DMS114 treated with DMSO at 0.1 percent for 48 hours (cell line): ENCODE results near the gene LRRC47.
"Not testable (repeated sequence)": the region's sequence is repeated elsewhere in the genome, so short reads cannot be mapped to it uniquely, and the experiment has no call there.

Source experiments
- DNase-seq: peaks from one replicate; lab custom pipeline; 2025; ENCODE audit not compliant: unreplicated experiment; lab: John Stamatoyannopoulos, UW

Gene LRRC47

DNA sequence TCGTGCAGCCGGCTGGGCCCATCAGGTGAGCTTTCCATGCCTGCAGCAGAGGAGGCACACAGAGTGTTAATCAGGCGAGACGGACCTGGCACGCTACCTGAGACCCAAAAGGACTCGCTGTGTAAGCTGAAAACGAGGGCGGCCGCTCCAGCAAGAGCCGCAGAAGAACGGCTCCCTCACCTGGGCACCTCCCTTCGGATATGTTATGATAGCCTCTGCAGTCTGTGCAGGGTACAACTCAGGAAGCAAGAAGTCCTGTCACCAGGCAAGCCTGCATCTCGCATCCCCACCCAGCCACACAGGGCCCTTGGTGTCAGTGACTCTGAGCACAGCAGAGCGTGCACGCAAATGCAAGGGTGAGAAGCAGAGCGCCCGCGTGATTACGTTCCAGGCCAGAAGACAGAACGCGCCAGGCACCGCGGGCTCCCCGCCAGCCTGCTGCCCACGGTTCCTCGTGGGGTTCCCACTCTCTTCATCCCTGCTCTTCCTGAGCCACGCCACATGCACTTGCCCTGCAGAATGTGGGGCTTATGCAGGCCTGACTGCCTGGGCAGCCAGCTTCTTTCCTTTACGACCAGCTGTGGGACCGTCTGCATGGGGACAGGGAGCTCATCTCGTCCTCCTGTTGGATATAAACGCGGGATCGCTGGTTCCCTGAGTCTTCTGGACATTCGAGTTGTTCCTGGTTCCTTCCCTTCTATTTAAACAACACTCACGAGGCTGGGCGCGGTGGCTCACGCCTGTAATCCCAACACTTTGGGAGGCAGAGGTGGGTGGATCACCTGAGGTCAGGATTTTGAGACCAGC, 20.2 kb upstream of the LRRC47 start:
- no peak for DNase-seq

DNA sequence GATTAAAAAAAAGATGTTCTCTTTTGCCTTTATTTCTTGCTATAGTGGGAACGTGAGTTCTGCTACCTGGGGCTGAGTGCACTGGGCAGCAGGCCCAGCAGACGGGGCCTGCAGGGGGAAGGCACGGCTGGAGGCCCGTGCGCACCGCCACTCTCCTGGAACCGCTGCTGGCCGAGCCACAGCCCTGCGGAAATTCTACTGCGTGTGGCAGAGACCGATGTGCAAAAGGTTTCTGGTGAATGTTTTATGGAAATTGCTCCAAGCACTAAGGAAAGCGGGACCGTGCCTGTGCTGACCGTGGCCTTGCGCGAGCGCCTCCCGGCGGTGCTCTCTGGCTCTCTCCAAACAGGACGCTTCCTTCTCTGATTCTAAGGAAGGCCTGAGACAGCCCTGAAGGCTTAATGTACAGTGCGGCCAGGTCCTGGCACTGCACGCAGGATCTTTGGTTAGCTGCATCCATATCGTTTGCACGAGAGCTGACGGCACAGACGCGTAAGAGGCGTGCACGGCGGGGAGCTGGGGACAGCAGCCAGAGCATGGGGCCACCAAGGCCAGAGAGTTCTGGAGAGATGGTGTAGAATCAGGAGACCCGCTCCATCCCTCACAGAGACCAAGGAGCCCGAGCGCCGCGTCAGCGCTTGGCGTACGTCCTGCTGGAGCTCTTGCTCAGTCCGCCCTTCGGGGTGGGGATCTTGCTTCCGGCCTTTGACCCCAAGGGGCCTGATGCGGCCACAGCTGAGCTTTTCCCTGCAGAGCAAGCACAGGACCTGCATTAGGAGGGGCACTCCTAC, 18.7 kb upstream of the LRRC47 start:
- DNase-seq: no peak

DNA sequence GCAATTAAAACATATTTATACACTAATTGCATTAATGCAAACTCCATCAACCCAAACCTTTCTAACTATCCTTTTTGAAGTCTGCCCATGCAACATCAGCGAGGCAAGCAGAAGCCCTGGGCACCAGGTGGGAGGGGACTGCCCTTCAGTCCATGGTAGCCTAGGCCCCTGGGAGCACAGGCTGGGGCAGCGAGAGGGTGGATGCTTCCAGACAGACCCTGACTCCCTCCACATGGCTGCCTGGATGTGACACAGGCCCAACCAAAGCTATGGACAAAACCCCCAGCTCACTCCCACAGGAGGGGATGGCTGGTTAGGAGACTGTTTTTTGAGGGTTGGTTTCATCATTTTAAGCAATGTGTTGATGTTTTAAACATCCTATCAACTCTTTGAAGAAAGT, 17.8 kb upstream of the LRRC47 start:
- no peak for DNase-seq

DNA sequence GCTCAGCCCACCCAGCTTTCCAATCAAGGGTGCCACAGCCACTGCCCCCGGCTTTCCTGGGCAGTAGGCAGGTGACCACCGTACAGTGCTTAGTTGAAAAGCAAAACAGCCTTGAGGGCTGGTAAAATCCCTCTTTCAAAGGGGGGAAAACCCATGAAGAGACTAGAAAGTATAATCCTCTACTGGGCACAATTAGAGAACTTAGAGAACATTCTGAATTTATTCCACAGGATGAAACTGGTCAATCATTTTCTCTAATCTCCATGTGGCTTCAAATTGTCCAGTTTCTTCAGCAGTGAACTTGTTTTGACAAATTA, 15.3 kb upstream of the LRRC47 start:
- DNase-seq: no peak

DNA sequence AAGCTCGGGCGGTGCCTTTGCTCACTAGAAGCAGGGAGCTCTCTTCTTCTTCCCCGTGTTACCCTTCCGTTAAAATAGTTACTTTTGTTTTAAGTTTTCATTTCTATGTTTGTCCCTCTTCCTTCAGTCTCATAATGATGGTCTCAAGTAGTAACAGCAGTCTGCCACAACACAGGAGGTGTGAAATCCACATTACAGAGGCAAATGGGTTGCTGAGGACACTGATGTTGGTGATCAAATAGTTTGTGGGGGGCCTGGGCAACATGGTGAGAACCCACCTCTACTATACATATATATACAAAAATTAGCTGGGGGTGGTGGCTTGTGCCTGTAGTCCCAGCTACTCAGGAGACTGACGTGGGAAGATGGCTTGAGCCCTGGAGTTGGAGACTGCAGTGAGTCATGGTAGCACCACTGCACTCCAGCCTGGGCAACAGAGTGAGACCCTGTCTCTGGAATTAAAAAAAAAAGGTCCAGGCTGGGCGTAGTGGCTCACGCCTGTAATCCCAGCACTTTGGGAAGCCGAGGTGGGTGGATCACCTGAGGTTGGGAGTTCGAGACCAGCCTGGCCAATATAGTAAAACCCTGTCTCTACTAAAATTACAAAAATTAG, 14.0 kb upstream of the LRRC47 start:
- not testable (repeated sequence) for DNase-seq

DNA sequence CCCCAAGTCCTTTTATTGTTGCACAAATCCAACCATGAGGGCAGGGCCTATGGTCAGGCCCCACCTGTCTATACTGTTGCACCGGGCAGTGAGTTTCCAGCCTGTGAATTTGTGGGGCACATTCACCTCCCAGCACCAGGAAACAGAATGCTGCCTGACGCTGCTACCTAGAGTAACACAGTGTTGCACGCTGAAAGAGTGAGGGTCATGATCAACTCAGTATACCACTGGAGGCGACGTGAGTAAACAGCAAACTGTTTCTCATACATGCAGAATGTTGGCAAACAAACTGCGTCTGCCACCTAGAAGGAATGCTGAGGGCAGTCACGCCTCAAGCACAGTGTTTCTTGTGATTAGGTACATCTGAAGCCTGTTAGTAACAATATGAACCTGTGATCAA, 13.4 kb upstream of the LRRC47 start:
- DNase-seq: no peak

DNA sequence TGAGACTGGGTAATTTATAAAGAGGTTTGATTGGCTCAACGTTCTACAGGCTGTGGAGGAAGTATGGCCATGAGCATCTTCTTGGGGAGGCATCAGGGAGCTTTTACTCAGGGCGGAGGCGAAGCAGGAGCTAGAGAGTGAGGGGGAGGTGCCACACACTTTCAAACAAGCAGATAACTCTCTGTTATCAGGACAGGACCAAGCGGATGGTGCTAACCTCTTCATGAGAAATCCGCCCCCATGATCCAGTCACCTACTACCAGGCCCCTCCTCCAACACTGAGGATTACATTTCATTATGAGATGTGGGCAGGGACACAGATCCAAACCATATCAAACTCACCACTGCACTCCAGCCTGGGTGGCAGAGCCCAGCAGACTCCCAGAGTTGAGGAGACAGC, 11.5 kb upstream of the LRRC47 start:
- DNase-seq: no peak

DNA sequence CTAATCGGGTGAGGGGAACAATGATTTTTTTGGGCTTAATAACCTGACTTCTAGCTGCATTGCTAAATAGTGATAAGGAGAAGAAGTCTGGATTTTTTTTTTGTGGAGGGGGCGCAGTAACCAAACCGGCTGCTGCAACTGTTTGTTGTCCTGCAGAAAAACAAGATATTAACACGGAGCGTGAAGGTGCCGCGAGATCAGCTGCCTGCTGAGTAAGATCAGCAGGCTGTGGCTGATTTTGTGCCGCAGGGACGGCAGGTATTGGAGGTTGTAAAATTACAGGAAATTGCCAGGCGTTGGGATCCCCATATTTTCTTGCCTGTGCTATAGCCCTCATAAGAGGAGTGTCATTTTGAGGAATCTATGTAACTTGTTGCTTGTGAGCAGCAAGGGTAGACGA, 8.7 kb upstream of the LRRC47 start:
- DNase-seq: no peak

DNA sequence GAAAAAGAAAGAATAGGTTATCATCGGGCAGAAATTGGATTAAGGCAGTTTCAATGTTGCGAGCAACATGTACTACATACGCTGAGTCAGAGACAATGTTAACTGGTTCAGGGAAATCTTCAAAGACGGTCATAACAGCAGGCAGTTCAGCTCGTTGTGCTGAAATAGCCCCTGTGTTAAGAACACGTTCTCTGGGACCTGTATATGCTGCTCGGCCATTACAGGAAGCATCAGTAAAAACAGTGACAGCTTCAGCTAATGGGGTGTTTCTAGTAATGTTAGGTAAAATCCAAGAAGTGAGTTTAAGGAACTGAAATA, 8.3 kb upstream of the LRRC47 start:
- not testable (repeated sequence) for DNase-seq

DNA sequence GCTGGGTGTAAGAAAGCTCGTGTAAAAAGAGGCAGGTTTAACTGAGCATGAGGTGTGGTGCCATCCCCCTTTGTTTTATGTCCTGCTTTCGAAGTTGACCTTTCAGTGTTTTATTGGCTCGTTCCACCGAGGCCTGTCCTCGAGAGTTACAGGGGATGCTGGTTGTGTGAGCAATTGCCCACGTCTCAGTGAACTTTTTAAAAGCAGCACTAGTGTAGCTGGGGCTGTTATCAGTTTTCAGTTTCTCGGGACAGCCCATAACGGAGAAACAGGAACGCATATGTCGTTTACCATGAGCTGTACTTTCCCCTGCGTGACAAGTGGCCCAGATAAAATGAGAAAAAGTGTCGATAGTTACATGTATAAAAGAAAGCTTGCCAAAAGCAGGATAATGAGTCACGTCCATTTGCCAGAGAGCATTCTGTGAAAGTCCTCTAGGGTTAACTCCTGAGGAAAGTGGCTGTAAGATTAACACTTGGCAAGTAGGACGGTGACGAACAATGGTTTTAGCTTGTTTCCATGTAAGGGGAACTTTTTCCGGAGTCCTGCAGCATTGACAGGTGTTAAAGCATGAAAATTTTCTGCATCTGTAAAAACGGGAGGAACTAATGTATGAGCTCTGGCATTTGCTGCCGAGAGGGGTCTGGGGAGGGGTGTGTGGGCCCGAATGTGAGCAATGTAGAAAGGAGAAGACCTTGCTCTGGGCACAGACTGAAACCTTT, 7.8 kb upstream of the LRRC47 start:
- no peak for DNase-seq

DNA sequence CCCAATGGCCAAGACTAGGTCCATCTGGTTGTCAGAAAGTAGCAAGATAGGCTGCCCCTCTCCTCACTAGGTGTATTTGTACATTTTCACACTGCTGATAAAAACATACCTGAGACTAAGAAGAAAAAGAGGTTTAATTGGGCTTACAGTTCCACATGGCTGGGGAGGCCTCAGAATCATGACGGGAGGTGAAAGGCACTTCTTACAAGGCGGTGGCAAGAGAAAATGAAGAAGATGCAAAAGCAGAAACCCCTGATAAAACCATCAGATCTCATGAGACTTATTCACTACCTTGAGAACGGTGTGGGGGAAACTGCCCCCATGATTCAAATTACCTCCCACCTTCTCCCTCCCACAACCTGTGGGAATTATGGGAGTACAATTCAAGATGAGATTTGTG, 4.5 kb upstream of the LRRC47 start:
- DNase-seq: not testable (repeated sequence)

DNA sequence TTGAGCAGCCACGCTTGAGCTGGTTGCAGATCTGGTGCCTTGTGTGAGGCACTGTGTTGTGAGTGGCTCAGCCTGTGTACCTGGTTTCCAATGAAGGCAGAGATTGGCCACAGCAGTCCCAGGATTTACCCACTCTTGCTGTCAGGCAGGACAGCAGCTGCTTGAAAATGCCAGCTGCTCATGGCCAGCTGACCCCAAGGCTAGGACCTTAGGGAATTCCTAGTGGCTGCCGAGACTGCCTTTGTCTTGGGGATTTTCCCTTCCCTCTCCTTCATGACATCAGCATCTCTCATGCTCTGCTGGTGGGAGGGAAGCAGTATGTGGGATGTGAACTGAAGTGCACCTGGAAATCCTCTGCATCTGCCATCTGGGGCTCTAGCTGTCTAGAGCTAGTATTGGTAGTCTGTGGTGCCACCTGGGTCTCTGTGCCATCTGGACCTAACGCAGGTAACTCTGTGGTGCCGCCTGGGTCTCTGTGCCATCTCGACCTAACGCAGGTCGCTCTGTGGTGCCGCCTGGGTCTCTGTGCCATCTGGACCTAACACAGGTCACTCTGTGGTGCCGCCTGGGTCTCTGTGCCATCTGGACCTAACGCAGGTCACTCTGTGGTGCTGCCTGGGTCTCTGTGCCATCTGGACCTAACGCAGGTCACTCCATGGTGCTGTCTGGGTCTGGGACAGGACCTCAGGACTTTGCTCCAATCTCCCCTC, 3.8 kb upstream of the LRRC47 start:
- DNase-seq: no peak

DNA sequence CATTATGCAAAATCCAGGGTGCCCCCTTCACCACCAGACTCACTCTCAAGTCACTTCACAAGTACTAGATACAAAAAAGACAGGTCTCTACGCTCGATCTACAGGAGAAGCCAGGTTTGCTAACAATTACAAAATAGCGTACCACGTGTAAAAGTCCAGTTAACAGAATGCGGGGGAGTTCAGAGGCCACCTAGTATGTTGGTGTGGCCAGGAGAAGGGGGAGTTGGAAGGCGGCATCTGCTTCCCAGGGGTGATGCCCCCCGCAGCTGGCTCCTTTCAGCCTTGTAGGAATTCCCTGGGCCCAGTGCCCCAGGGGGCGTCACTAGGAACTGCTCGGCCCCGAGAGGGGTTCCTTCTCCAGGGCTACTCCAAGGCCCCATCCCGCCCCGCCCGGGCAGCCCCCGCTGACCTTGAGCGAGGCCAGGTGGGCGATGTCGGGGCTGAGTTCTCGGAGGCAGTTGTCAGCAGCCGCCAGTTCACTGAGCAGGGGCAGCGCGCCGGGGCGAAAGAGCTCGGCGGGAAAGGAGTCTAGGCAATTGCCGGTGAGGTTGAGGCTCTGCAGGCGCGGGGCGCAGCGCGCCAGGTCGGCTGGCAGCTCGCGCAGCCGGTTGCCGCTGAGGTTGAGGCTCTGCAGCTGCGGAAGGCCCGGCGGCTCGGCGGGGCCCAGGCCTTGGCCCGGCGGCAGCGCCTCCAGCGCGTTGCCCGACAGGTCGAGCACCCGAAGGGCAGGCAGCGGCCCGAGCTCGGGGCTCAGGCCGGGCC, 664 bp downstream of the LRRC47 start:
- DNase-seq: no peak

DNA sequence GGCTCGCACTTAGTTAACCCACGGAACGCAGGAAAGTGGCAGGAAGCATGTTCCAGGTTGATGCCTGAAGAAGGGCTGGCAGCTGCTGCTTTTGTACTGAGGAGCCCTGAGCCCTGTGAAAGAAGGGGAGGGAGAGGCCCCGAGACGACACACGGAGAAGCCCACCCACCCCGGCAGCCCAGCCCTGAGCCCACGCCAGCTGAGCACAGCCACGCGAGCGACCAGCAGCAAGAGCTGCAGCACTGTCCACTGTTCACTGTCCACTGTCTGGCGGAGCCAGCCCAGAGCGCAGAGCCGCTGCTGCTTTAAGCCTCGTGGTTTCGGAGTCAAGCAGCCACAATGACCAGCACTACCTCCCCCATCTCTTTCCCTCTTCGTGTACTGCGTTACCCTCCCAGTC, 5.3 kb downstream of the LRRC47 start:
- DNase-seq: no peak

DNA sequence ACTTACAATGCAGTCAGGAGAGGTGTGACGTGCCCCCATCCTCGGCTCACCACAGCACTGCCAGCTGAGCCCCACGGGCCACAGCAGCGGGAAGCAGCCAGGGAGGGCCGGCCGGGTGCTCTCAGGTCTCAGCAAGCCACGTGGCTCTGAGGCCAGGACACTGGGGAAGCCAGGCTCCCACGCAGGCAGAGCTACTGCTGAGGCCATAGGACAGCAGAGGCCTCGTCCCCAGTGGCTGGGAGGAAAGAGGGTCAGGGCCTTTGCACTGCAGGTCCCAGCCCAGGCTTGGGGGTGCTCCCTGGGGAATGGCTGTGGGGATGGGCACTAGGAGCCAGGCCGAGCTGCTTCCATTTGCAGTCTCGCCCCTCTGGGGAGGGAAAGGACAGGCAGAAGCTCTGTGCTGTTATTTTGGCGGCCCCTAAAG, 5.8 kb downstream of the LRRC47 start:
- no peak for DNase-seq

DNA sequence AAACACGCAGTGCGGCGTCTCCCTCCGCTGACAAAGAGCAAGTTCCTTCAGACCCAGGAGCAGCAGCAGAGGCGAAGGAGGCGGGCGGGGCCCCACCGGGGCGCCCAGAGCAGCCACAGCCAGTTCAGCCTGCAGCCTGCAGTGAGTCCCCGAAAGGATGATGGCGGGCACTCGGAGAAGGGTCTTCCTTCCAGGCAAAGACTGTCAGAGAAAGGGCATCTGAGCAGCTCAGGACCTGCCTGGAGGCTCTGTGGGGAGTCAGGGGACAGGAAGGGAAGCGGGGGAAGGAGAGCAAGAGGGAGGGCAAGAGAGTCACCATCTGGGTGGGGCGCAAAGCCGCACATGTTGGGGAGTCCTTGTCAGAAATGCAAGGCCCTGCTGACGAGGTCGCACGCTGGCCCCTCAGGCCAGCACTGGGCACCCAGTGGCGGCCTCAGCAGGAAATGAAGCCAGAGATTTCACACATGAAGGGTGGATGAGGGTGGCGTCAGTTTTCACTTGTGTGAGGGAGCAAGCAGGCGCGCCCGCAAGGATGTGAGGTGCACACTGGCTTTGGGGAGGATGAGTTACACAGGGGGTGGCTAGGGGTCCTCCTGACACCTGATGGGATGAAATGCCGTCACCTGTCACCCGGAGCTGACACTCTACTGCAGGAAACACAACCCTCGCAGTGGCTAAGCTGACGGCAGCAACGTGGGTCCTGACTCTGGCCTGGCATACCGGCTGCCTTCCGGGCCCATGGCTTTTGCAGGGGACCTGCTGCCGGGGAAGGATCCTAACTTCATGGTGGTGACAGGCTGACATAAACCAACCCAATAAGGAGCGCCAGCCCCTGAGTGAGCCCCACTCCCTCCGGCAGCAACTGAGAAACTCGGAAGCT, 6.6 kb downstream of the LRRC47 start:
- DNase-seq: no peak

DNA sequence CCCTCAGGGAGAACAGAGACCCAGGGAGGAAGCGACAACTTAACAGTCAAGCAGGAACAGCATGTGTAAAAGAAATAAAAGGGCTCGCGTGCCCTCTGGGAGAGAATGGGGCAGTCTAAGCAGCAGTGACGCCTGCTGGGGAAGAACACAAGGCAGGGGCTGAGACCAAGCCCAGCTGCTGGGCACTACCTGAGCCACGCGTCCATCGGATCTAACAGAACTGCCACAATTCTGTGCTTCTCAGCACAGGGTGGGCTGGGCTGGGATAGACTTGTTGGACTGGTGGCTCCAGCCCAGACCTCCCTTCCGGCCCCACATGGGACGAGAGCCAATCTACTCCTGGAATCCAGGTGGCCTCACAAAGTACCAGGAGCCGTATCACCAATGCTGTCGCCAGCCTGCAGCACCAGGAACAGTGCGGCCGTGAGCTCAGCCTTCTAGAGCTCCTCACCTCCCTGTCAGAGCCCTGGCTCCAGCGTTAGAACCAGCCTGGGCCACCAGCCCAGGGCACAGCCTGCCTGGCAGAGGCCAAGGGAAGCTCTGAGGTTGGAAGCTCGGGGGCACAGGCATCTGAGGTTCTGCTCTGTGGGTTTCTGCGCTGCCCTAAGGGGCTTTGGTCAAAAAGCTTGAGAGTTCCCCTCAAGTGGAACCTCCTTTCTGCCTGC, 7.4 kb downstream of the LRRC47 start:
- no peak for DNase-seq

DNA sequence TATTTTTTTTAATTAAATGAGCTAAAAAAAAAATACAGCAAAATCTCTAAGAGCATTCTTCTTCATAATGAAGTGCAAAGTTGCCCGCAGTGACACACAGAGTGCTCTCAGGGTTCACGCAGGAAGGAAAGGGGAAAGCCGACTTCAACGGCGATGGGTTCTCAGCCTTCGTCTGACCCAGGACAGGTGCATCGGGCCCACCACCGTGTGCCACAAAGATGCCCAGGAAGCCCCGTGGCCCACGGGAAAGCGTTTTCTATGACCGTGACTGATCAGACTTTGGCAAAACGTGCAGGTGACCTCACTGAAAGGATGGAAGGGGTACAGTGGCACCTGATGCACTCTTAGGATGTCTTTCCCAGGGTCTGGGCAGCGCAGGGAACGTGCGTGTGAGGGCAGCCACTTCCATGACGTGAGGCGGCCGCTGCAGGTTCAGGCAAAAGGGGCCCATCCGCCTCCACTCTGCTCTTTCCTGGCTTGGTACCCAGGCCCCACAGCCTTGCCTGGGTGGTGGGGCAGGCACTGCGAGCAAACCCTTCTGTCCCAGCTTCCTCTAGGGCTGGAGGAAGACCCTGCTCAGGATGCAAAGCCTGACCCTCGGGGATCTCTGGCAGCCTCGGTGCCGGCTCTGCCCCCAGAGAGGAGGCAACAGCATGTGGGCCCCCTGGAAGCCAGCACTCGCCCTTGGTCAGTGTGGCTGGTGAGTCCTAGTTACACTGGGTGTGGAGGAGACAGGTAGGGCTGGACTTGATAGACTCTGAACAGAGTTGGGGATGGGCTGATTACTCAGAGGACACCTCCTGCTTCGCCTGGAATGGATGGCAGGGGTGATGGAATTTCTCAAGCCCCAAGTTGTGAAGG, 8.3 kb downstream of the LRRC47 start:
- DNase-seq: no peak
